Transverse colon (tissue), 4 donors: Measurements from ENCODE around the gene PSMA5. TPM values are rescaled to one million over a fixed set of nuclear protein-coding genes. Genes with fewer than 3 reads are reported as not detected.

Source experiments
- DNase-seq: peaks from one replicate; pipeline ENCODE4 v3.0.0-alpha.2; 2019
- H3K27ac ChIP-seq, 4 donors: fragments of 200-600 bp; sonication (generic); 2 replicates each; pipeline ENCODE4 v1.5.1; 2016 to 2018; ENCODE audit warnings: inconsistent platforms in 4 of 4
- H3K27me3 ChIP-seq: fragments of 200-600 bp; sonication (generic); 2 replicates; pipeline ENCODE4 v1.5.1; 2017; ENCODE audit warnings: inconsistent platforms
- H3K36me3 ChIP-seq, 4 donors: fragments of 200-600 bp; sonication (generic); 2 replicates each; pipeline ENCODE4 v1.5.1; 2017 to 2019; ENCODE audit warnings: inconsistent platforms in 4 of 4
- H3K4me1 ChIP-seq, 4 donors: fragments of 200-600 bp; sonication (generic); 2 replicates each; pipeline ENCODE4 v1.5.1; 2017 to 2020; ENCODE audit warnings: inconsistent platforms in 4 of 4
- H3K4me3 ChIP-seq, 4 donors: fragments of 200-600 bp; sonication (generic); 1 replicate in 1 of 4; 2 replicates in 3 of 4; pipeline versions ENCODE4 v1.5.1 to v1.6.1; 2017 to 2019; ENCODE audit warnings: inconsistent platforms in 4 of 4
- H3K9me3 ChIP-seq, 2 donors: fragments of 200-600 bp; sonication (generic); 2 replicates each; pipeline ENCODE4 v1.5.1; 2017 to 2019; ENCODE audit warnings: inconsistent platforms in 2 of 2
- EP300 ChIP-seq: sonication (generic); formaldehyde crosslinking; IDR thresholded peaks from one replicate; pipeline ENCODE4 v1.6.1; 2017; ENCODE audit warnings: antibody characterized with exemption, low read depth
- POLR2A ChIP-seq: fragments of 450-650 bp; IDR thresholded peaks from one replicate; pipeline ENCODE4 v1.6.1; 2016; ENCODE audit warnings: antibody characterized with exemption, mild to moderate bottlenecking, moderate library complexity
- POLR2AphosphoS5 ChIP-seq, 3 donors: sonication (generic); formaldehyde crosslinking; IDR thresholded peaks; one replicate each; pipeline ENCODE4 v1.6.1; 2016; ENCODE audit warnings: antibody characterized with exemption in 3 of 3
- WGBS, 2 donors: methylation state at CpG; one replicate each; pipeline ENCODE4 v1.1.5; 2018; ENCODE audit warnings: low coverage in 1 of 2; 5-methylcytosine and 5-hydroxymethylcytosine counted together
- in situ Hi-C, 4 donors: fragments of 200-750 bp; cut with MboI; loops; one replicate each; pipeline versions ENCODE4 v1.15.0 to v1.15.1; 2017; ENCODE audit warnings: low sequenced_read_pairs in 3 of 4, low pct_ligation_motif_present in 1 of 4, low pct_unique_long_range_greater_than_20kb in 1 of 4
- intact Hi-C: fragments of 100-400 bp; cut with DNase I; formaldehyde crosslinking; loops from one replicate; pipeline ENCODE4 v1.15.1; 2023; ENCODE audit warnings: low total_unique reads
- total RNA-seq, 4 donors: library from RNA; depleted of rRNA; stranded (reverse); fragments of >200 nt; gene quantifications; one replicate each; pipeline ENCODE4 v1.1.0, GENCODE V29; 2016
- TF ChIP-seq, protein P1 (sequence below), 5 experiments: fragments of 200-600 bp in 3 of 5; fragments of 450-650 bp in 2 of 5; sonication (generic) in 3 of 5; IDR thresholded peaks; 1 replicate in 2 of 5; 2 replicates in 3 of 5; pipeline ENCODE4 v1.5.1; 2016 to 2017; ENCODE audit warnings: antibody characterized with exemption in 5 of 5, inconsistent platforms in 3 of 5, mild to moderate bottlenecking in 2 of 5, moderate library complexity in 1 of 5

The PSMA5 gene
- total RNA-seq, 4 donors from 2014 or later = 28.4 to 41.8 (median 33.3) TPM

DNA sequence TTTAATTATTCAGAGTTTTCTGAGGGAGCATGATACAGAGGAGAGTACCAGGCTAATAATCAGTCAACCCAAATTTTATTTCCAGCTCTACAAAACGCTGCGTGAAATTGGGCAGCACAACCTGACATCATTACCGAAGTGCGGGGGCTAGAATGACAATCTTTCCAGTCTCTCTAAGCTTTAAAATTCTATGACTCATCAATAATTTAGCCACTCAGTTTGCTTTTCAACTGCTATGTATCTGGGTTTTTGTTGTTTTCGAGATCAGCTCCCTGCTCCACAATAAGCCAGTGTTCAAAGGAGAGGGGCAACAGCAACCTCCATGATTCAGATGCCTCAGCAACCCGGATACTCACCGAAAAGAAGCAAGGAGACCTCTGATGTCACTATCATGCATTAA is 42.4 kb downstream of the PSMA5 start:
- H3K27ac ChIP-seq = peak overlapping the region; percentile 15 to 47 (median 36)
- in situ Hi-C loops = no loop called here
- H3K36me3 ChIP-seq = no peaks in the 10 kb centered on the region
- peaks cover 0 to 39% (median 13%) of the 10 kb centered on the region in 4 donors for H3K4me1 ChIP-seq
- intact Hi-C loops = no loop called here
- TF ChIP-seq POLR2A (no peak), EP300 (no peak), POLR2AphosphoS5 (IDR thresholded peaks at IDR 0.05) (no peak)
- TF ChIP-seq, protein P1, sequence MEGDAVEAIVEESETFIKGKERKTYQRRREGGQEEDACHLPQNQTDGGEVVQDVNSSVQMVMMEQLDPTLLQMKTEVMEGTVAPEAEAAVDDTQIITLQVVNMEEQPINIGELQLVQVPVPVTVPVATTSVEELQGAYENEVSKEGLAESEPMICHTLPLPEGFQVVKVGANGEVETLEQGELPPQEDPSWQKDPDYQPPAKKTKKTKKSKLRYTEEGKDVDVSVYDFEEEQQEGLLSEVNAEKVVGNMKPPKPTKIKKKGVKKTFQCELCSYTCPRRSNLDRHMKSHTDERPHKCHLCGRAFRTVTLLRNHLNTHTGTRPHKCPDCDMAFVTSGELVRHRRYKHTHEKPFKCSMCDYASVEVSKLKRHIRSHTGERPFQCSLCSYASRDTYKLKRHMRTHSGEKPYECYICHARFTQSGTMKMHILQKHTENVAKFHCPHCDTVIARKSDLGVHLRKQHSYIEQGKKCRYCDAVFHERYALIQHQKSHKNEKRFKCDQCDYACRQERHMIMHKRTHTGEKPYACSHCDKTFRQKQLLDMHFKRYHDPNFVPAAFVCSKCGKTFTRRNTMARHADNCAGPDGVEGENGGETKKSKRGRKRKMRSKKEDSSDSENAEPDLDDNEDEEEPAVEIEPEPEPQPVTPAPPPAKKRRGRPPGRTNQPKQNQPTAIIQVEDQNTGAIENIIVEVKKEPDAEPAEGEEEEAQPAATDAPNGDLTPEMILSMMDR (IDR thresholded peaks at IDR 0.05) = no peak
- H3K9me3 ChIP-seq = no peaks in the 10 kb centered on the region
- no peaks in the 10 kb centered on the region for H3K27me3 ChIP-seq
- H3K4me3 ChIP-seq = no peak overlapping the region
- WGBS, 2 donors = 93 to 94% methylated on average over 4 to 7 of the region's 7 CpGs
- DNase-seq = no peak

DNA sequence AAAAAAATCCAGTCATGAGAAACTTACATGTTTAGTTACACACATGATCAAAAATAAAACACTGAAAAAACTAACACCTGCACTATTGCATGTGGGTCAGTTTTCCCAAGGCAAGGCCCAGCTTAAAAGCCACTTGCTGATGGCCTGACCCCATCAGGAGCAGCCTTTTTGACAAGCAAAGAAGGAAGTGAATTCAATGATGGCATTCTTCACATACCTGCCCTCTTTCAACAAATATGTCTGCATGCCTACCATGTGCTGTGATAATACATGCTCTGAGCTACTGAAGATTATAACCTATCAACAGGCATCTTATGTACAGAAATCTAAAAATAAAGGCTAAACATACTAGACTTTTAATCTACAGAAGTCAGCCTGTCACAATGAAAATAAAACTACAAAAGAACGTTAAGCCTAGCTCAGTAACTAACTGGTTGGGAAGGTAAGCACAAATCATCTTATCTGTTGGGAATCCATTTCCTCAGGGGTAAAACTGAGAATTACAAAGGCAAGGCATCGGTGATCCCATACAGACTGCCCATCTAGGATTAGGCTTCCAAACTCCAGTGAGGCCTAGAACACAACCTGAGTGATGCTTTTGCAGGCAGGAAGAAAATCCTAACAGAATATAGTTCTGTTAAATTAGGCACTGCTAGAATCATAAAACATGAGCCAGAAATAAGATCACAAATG is 43.0 kb downstream of the PSMA5 start:
- intact Hi-C loops = no loop called here
- WGBS, 2 donors = 67 to 71% methylated on average over 2 of the region's 2 CpGs

DNA sequence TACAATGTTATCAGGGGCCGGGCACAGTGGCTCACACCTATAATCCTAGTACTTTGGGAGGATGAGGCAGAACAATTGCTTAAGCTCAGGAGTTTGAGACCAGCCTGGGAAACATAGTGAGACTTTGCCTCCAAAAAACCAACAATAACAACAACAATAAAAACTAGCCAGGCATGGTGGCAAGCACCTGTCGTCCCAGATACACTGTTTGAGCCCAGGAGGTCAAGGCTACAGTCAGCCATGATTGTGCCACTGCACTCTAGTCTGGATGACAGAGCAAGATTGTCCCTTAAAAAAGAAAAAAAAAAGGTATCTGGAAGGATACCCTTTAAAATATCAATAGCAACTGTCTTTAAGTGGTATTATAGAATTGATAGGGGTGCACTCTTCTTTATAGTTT is 44.7 kb downstream of the PSMA5 start:
- Histone ChIP-seq H3K9me3 (no peaks in the 10 kb centered on the region), H3K36me3 (no peaks in the 10 kb centered on the region), H3K27me3 (no peaks in the 10 kb centered on the region), H3K27ac (no peak overlapping the region), H3K4me1 (peaks cover 0 to 30% (median 14%) of the 10 kb centered on the region in 4 donors), H3K4me3 (no peak overlapping the region)
- intact Hi-C loops (no loop called here), in situ Hi-C loops (no loop called here)
- TF ChIP-seq POLR2AphosphoS5 (IDR thresholded peaks at IDR 0.05) (no peak), POLR2A (no peak), EP300 (no peak)
- TF ChIP-seq, protein P1 (IDR thresholded peaks at IDR 0.05) = no peak
- DNase-seq = no peak
- WGBS, 2 donors = 56 to 59% methylated on average over 2 of the region's 2 CpGs

More for the DNA sequence above, 43.0 kb downstream of the PSMA5 start:
- no peak for DNase-seq
- Histone ChIP-seq H3K27ac (peak overlapping the region; percentile 15 to 27 (median 24)), H3K9me3 (no peaks in the 10 kb centered on the region), H3K4me3 (no peak overlapping the region), H3K27me3 (no peaks in the 10 kb centered on the region), H3K36me3 (no peaks in the 10 kb centered on the region), H3K4me1 (peaks cover 0 to 37% (median 13%) of the 10 kb centered on the region in 4 donors)
- TF ChIP-seq EP300 (no peak), POLR2AphosphoS5 (IDR thresholded peaks at IDR 0.05) (no peak), POLR2A (no peak)
- TF ChIP-seq, protein P1 (IDR thresholded peaks at IDR 0.05) = no peak
- in situ Hi-C loops = no loop called here

DNA sequence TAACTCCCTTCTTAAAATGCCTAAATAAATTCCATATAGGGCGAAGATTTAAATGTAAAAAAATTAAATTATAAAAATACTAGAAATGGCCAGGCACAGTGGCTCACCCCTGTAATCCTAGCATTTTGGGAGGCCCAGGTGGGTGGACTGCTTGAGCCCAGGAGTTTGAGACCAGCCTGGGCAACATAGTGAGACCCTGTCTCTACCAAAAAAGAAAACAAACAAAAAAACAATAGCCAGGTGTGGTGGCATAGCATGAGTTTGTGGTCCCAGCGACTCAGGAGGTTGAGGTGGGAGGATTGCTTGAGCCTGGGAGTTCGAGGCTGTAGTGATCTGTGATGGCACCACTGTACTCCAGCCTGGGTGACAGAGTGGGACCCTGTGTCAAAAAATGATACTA is 46.3 kb downstream of the PSMA5 start:
- 81 to 83% methylated on average over 3 of the region's 3 CpGs for WGBS, 2 donors
- intact Hi-C loops (no loop called here), in situ Hi-C loops (no loop called here)
- H3K27me3 ChIP-seq = no peaks in the 10 kb centered on the region
- no peak overlapping the region for H3K4me3 ChIP-seq
- H3K36me3 ChIP-seq = no peaks in the 10 kb centered on the region
- no peaks in the 10 kb centered on the region for H3K9me3 ChIP-seq
- DNase-seq = no peak
- H3K4me1 ChIP-seq = peaks cover 0 to 16% (median 1%) of the 10 kb centered on the region in 4 donors
- no peak overlapping the region for H3K27ac ChIP-seq
- TF ChIP-seq POLR2A (no peak), EP300 (no peak), POLR2AphosphoS5 (IDR thresholded peaks at IDR 0.05) (no peak)
- TF ChIP-seq, protein P1 (IDR thresholded peaks at IDR 0.05) = no peak
